Type B pancreatic cell (in vitro differentiated cells): Measurements from ENCODE around the gene MAPK4. TPM values are rescaled to one million over a fixed set of nuclear protein-coding genes. Genes with fewer than 3 reads are reported as not detected.
"Not testable (repeated sequence)": the region's sequence is repeated elsewhere in the genome, so short reads cannot be mapped to it uniquely, and the experiment has no call there.

ENCODE experiments used
- DNase-seq: peaks from one replicate; pipeline ENCODE4 v3.0.0; 2021; ENCODE audit warnings: mixed read lengths; ENCODE audit not compliant: unreplicated experiment; ENCODE audit errors: extremely low spot score
- H3K27ac Mint-ChIP-seq: 2 replicates; pipeline ENCODE4 v1.8.0; 2021; ENCODE audit warnings: mild to moderate bottlenecking, mixed read lengths
- H3K27me3 Mint-ChIP-seq: 2 replicates; pipeline ENCODE4 v1.8.0; 2021; ENCODE audit warnings: mixed read lengths
- H3K36me3 Mint-ChIP-seq: 2 replicates; pipeline ENCODE4 v1.8.0; 2021; ENCODE audit warnings: mixed read lengths
- H3K4me1 Mint-ChIP-seq: one replicate; pipeline ENCODE4 v1.8.0; 2021; ENCODE audit warnings: mixed read lengths; ENCODE audit not compliant: unreplicated experiment
- H3K4me3 Mint-ChIP-seq: 2 replicates; pipeline ENCODE4 v1.8.0; 2021; ENCODE audit warnings: mild to moderate bottlenecking, mixed read lengths
- H3K9me3 Mint-ChIP-seq: 2 replicates; pipeline ENCODE4 v1.8.0; 2021; ENCODE audit warnings: mixed read lengths
- total RNA-seq: library from RNA; stranded (reverse); gene quantifications from 2 replicates; pipeline ENCODE4 v1.2.1, GENCODE V29; 2021; ENCODE audit warnings: low replicate concordance
- TF ChIP-seq, protein P1 (sequence below): fragments of 200-600 bp; sonication (generic); conservative IDR thresholded peaks from 2 replicates; pipeline ENCODE4 v1.5.0; 2021; ENCODE audit warnings: antibody characterized with exemption, mild to moderate bottlenecking

Gene MAPK4
- total RNA-seq, 1 donor from 2014 or later, result 7.5 TPM

- H3K27ac Mint-ChIP-seq, result peak overlapping the region; percentile 15
- H3K4me1 Mint-ChIP-seq, result peaks cover 16% of the 10 kb centered on the region
- H3K9me3 Mint-ChIP-seq, result peaks cover 8% of the 10 kb centered on the region
- no peaks in the 10 kb centered on the region for H3K36me3 Mint-ChIP-seq
- TF ChIP-seq, protein P1, sequence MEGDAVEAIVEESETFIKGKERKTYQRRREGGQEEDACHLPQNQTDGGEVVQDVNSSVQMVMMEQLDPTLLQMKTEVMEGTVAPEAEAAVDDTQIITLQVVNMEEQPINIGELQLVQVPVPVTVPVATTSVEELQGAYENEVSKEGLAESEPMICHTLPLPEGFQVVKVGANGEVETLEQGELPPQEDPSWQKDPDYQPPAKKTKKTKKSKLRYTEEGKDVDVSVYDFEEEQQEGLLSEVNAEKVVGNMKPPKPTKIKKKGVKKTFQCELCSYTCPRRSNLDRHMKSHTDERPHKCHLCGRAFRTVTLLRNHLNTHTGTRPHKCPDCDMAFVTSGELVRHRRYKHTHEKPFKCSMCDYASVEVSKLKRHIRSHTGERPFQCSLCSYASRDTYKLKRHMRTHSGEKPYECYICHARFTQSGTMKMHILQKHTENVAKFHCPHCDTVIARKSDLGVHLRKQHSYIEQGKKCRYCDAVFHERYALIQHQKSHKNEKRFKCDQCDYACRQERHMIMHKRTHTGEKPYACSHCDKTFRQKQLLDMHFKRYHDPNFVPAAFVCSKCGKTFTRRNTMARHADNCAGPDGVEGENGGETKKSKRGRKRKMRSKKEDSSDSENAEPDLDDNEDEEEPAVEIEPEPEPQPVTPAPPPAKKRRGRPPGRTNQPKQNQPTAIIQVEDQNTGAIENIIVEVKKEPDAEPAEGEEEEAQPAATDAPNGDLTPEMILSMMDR, result no peak
- peaks cover 3% of the 10 kb centered on the region for H3K27me3 Mint-ChIP-seq
- H3K4me3 Mint-ChIP-seq, result no peak overlapping the region
- no peak for DNase-seq
Observed at GRCh38 chr18:50528806-50529205, 31.1 kb upstream of the MAPK4 start.

- H3K27ac Mint-ChIP-seq, DNase-seq, H3K27me3 Mint-ChIP-seq, H3K4me1 Mint-ChIP-seq, H3K4me3 Mint-ChIP-seq, H3K36me3 Mint-ChIP-seq: not testable (repeated sequence)
- H3K9me3 Mint-ChIP-seq, result peaks cover 12% of the 10 kb centered on the region
Observed at GRCh38 chr18:50533822-50534221, 26.1 kb upstream of the MAPK4 start.

GRCh38 chr18:50544476-50544875 is 15.4 kb upstream of the MAPK4 start:
- not testable (repeated sequence) for H3K27me3 Mint-ChIP-seq, H3K27ac Mint-ChIP-seq, H3K36me3 Mint-ChIP-seq, DNase-seq, H3K4me1 Mint-ChIP-seq, H3K9me3 Mint-ChIP-seq, H3K4me3 Mint-ChIP-seq

DNA sequence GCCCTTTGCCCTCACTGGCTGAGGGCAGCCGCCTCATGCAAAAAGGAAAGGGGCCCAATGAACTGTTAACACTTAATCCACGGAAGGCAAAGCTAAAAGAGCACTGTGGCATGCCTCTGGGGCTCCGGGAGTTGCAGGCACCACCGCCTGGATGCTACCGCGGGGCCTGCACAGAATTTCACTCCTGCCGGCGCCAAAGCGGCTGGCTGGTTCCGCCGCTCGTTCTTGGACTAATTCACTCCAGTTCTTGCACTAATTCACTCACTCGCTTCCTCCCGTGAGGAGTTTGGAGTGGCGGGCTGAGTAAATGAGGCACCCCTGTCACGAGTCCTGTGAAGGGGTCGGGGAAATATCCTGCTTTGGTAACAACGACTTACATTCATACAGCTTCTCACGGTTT is 14.0 kb upstream of the MAPK4 start:
- H3K4me3 Mint-ChIP-seq, result no peak overlapping the region
- no peak overlapping the region for H3K27ac Mint-ChIP-seq
- no peaks in the 10 kb centered on the region for H3K9me3 Mint-ChIP-seq
- H3K27me3 Mint-ChIP-seq, result no peaks in the 10 kb centered on the region
- DNase-seq, result no peak
- no peaks in the 10 kb centered on the region for H3K4me1 Mint-ChIP-seq
- TF ChIP-seq, protein P1, result no peak
- no peaks in the 10 kb centered on the region for H3K36me3 Mint-ChIP-seq

GRCh38 chr18:50548160-50548559 is 11.7 kb upstream of the MAPK4 start:
- H3K4me3 Mint-ChIP-seq, result no peak overlapping the region
- H3K9me3 Mint-ChIP-seq, result no peaks in the 10 kb centered on the region
- no peak for DNase-seq
- H3K27me3 Mint-ChIP-seq, result no peaks in the 10 kb centered on the region
- TF ChIP-seq, protein P1, result no peak
- H3K36me3 Mint-ChIP-seq, result no peaks in the 10 kb centered on the region
- H3K4me1 Mint-ChIP-seq, result no peaks in the 10 kb centered on the region
- H3K27ac Mint-ChIP-seq, result no peak overlapping the region

- not testable (repeated sequence) for DNase-seq, H3K36me3 Mint-ChIP-seq, H3K4me1 Mint-ChIP-seq, H3K4me3 Mint-ChIP-seq, H3K27ac Mint-ChIP-seq
- H3K27me3 Mint-ChIP-seq, result peaks cover 15% of the 10 kb centered on the region
- peaks cover 10% of the 10 kb centered on the region for H3K9me3 Mint-ChIP-seq
Observed at GRCh38 chr18:50551651-50552050, 8.2 kb upstream of the MAPK4 start.

GRCh38 chr18:50558157-50558556 is 1.7 kb upstream of the MAPK4 start:
- Mint-ChIP-seq H3K4me3 (peak overlapping the region; percentile 73), H3K4me1 (peaks cover 13% of the 10 kb centered on the region), H3K36me3 (no peaks in the 10 kb centered on the region), H3K27me3 (peaks cover 55% of the 10 kb centered on the region), H3K9me3 (peaks cover 10% of the 10 kb centered on the region), H3K27ac (no peak overlapping the region)
- TF ChIP-seq, protein P1, result no peak
- no peak for DNase-seq
